Right cardiac atrium (tissue), 5 donors: ENCODE results near the gene BARHL1. TPM values are rescaled to one million over a fixed set of nuclear protein-coding genes. Genes with fewer than 3 reads are reported as not detected.

ENCODE experiments used
- ATAC-seq, 2 donors: fragments of 200-7000 bp; cut with Tn5 transposase; one replicate each; pipeline versions ENCODE4 v1.8.0 to v1.9.1; 2020; ENCODE audit warnings: moderate library complexity in 2 of 2, mild to moderate bottlenecking in 1 of 2
- DNase-seq, 3 donors: peaks; one replicate each; pipeline ENCODE4 v3.0.0-alpha.2; 2020
- H3K27ac ChIP-seq: one replicate; pipeline ENCODE4 v1.5.1; 2013; ENCODE audit warnings: mild to moderate bottlenecking, low read length, control low read depth, moderate library complexity
- H3K27me3 ChIP-seq: one replicate; pipeline ENCODE4 v1.6.1; 2013; ENCODE audit not compliant: control insufficient read depth, insufficient read depth
- H3K4me1 ChIP-seq: one replicate; pipeline ENCODE4 v1.6.1; 2013; ENCODE audit warnings: low read length; ENCODE audit not compliant: control insufficient read depth, insufficient read depth
- H3K4me3 ChIP-seq: one replicate; pipeline ENCODE4 v1.5.1; 2013; ENCODE audit warnings: low read length, control low read depth
- H3K9me3 ChIP-seq: one replicate; pipeline ENCODE4 v1.6.1; 2013; ENCODE audit warnings: low read length; ENCODE audit not compliant: control insufficient read depth
- WGBS: extraction: QIAGEN DNeasy Blood & Tissue Kit; methylation state at CpG from one replicate; pipeline ENCODE4 v1.1.7; 2013; 5-methylcytosine and 5-hydroxymethylcytosine counted together
- intact Hi-C, 4 donors: fragments of 100-400 bp; cut with DNase I; formaldehyde crosslinking; loops; one replicate each; pipeline versions ENCODE4 v1.11.0 to v1.14.0; 2022 to 2023
- polyA plus RNA-seq: library from polyadenylated mRNA; stranded (reverse); fragments of 200-250 nt; gene quantifications from one replicate; pipeline ENCODE4 v1.2.3, GENCODE V29; 2013
- total RNA-seq, 4 donors: library from RNA; stranded (reverse); fragmentation: NEBNext Ultra II Directional; extraction: Animal tissue kit (Norgen Biotek cat#: 25700); gene quantifications; one replicate each; pipeline ENCODE4 v1.2.1, GENCODE V29; 2021
- donor health status: healthy with polysubstance abuse.
- donor health status: DM: no; HTN: yes; CAD: no.
- donor health status: DM: no; HTN: no; CAD: no.
- donor health status: DM: no; HTN: yes; CAD: no; lungs with severe emphysema.
- donor health status: DM: yes; HTN: yes; CAD: no.

Gene BARHL1
- total and polyA plus RNA-seq, 5 donors, result not detected

DNA sequence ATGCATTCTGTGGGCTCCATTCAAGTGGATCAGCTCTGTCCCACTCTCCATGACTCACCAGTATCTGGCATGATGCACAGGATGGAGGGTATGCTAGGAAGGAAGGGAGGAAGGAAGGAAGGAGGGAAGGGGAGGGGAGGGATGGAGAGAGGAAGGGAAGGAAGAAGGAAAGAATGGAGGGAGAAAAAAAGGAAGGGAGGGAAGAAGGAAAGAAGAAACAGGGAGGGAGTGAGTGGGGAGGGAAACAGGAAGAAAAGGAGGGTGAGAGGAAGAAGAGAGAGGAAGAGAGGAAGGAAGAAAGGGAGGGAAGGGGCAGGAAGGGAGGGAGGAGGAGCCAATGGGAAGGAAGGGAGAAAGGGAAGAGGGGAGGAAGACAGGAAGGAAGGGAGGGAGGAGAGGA, 5.3 kb upstream of the BARHL1 start:
- ATAC-seq, result no peak

DNA sequence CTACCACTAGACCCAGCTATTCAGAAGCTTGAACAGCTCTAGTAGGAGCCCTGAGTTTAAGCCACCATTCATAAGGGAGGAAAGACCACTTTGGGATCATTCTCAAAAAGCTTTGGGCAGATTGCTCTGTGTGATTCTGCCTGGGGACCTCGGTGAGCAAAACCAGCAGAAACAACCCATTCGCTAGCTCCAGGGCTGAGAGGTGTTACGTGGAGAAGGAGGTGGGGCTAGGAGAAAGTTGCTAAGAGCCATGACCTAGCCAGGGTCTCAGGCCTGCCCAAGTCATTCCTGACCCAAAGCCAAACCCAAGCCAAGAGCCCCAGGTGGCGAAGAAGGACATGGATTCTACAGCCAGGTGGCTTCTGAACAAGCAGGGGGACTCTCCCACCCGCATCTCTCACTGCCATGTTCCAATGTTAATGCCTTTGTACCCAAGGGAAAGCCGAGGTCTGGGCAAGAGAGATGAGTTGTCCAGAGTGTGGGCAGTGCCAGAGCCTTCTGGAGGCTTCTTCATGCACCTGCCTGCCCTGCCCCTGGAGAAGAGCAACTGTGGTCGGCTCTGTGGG, 4.0 kb upstream of the BARHL1 start:
- Histone ChIP-seq H3K4me3 (no peak overlapping the region), H3K9me3 (no peaks in the 10 kb centered on the region), H3K27ac (no peak overlapping the region), H3K27me3 (no peaks in the 10 kb centered on the region), H3K4me1 (no peaks in the 10 kb centered on the region)
- WGBS, result 32% methylated on average over 7 of the region's 7 CpGs
- DNase-seq (no peak), ATAC-seq (no peak)
- intact Hi-C loops, result loop anchor here (5.0 to 10.0 kb wide), 3 partner anchors 71 to 166 kb away; partner anchors contain the start of gene CFAP77 (in 2 of the 4)

More for the DNA sequence above, 5.3 kb upstream of the BARHL1 start:
- Histone ChIP-seq H3K4me3 (no peak overlapping the region), H3K27me3 (no peaks in the 10 kb centered on the region), H3K27ac (no peak overlapping the region), H3K9me3 (no peaks in the 10 kb centered on the region), H3K4me1 (no peaks in the 10 kb centered on the region)
- intact Hi-C loops, result loop anchor here (5.0 to 10.0 kb wide), 3 partner anchors 70 to 165 kb away; partner anchors contain the start of gene CFAP77 (in 2 of the 4)
- no peak for DNase-seq

DNA sequence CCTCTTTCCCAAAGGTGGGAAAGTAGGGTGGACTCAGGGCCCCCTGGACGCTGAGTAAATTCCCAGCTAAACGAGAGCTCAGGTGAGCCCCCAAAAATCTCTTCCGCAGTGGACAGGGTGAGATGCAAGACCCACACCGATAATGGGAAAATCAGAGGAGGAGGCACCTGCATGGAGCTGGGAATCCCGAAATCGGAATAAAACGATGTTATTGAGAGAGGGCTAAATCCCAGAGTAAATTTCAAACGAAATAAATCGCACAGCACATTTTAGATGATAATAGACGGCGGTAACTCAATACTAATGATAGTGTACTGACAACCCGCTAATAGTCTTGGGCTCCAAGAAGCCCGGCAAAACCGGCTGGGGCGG, 3.0 kb upstream of the BARHL1 start:
- Histone ChIP-seq H3K27me3 (no peaks in the 10 kb centered on the region), H3K27ac (no peak overlapping the region), H3K9me3 (no peaks in the 10 kb centered on the region), H3K4me3 (no peak overlapping the region), H3K4me1 (no peaks in the 10 kb centered on the region)
- WGBS, result 8% methylated on average over 15 of the region's 15 CpGs
- no peak for ATAC-seq
- no peak for DNase-seq
- intact Hi-C loops, result loop anchor here (5.0 to 10.0 kb wide), 3 partner anchors 72 to 167 kb away; partner anchors contain the start of gene CFAP77 (in 2 of the 4)

DNA sequence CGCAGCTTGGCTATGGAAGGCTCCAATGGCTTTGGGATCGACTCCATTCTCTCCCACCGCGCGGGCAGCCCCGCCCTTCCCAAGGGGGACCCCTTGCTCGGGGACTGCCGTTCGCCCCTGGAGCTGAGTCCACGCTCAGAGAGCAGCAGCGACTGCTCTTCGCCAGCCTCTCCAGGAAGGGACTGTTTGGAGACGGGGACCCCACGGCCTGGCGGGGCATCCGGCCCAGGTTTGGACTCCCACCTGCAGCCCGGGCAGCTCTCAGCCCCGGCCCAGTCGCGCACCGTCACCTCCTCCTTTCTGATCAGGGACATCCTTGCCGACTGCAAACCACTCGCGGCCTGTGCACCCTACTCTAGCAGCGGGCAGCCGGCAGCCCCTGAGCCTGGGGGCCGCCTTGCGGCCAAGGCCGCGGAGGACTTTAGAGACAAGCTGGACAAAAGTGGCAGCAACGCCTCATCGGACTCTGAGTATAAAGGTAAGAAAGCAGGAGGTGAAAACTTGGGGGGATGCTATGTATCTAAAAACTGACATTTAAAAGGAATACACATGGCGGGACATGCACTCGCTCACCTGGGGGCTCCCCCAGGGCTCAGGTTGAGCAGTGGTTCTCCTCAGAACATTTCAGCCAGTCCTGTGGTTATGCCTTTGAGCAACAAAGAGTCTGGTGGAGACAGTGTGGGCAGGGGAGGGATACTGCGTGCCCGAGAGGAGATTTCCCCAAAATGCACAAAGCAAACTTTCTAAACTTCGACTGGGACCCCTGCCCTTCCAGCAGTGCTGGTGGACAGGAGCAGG, 579 bp downstream of the BARHL1 start:
- Histone ChIP-seq H3K9me3 (no peaks in the 10 kb centered on the region), H3K4me3 (no peak overlapping the region), H3K4me1 (no peaks in the 10 kb centered on the region), H3K27me3 (no peaks in the 10 kb centered on the region), H3K27ac (no peak overlapping the region)
- intact Hi-C loops, result no loop called here
- ATAC-seq (peak in 1 of 2 donors; percentile 7), DNase-seq (no peak)
- 7% methylated on average over 37 of the region's 37 CpGs for WGBS

DNA sequence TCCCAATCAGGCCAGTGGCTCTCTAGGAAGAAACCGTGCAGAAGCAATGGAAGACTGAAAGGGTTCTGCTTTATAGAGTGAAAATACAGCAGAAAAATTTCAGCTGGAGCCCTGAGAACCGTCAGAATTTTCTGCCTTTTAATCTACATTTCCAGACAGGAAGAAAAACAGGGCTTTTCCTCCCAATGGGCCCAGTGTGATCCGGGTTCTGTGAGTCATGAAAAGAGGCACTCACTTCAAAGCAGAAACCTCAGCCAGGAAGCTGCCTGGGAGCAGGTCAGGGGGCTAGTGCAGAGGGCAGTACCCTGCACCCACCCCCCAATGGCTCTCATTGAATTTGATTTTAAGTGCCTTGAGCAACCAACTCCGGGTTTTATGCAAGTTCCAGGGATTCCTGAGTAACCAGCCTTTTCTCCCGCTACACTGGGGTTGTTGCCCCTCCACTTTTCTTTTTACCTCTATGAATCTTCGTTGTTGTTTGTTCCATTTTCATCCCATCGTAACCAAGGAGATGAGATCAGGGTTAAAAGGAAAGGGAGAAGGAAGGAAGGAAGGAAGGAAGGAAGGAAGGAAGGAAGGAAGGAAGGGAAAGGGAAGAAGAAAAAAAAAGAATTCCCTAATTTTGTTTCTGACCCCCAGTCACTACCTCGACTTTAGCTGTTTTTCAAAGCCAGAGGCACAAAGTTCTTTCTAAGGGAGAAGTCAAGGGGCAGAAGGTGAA, 1.3 kb downstream of the BARHL1 start:
- ATAC-seq (no peak), DNase-seq (no peak)
- no peak overlapping the region for H3K27ac ChIP-seq
- H3K4me3 ChIP-seq, result no peak overlapping the region
- H3K27me3 ChIP-seq, result no peaks in the 10 kb centered on the region
- intact Hi-C loops, result no loop called here
- no peaks in the 10 kb centered on the region for H3K4me1 ChIP-seq
- no peaks in the 10 kb centered on the region for H3K9me3 ChIP-seq
- WGBS, result 3% methylated on average over 8 of the region's 8 CpGs

DNA sequence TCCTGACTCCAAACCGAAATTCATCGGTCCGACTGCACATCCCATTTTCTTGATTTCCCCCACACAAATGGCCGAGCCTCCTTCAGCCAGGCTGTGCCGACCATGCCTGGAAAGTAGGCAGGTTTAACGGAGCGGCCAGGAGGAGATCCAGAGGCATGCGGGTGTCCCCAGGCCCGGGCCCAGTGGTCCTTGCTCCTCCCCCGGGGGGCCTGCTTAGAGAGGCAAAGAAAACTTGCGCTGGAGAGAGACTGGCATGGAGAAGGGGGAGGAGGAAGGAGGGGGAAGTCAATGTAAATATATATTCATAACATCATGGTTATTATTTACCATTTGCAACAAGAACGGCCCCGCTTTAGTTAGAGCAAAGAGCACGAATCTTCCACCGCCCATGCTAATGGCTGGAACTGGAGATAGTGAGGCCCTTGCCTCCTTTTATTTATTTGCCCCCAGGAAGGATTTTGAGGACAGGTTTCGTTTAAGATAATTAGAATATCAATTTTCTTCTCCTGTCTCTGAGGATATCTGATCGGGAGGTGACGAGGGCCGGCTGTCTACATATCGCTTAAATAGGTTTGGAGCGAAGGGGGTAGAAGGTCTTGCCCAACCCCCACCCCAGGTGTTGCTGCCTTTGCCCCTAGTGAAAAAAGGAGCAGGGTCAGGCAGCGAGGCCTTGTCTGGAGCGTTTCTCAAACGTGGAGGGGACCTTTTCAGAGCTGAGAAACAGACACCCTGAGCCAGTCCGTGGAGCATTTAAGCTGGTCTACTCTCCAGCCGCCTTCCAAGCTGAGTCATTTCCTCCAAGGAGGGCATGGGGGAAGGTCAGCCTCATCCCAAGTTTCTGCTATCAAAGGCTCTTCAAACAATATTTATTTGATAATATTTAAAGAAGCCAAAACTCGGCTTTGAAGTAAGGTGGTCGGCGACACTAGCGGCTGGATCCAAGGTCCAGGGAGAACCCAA, 2.5 kb downstream of the BARHL1 start:
- no peaks in the 10 kb centered on the region for H3K27me3 ChIP-seq
- ATAC-seq (no peak), DNase-seq (no peak)
- no peak overlapping the region for H3K27ac ChIP-seq
- H3K4me1 ChIP-seq, result no peaks in the 10 kb centered on the region
- 9% methylated on average over 30 of the region's 30 CpGs for WGBS
- no peaks in the 10 kb centered on the region for H3K9me3 ChIP-seq
- intact Hi-C loops, result no loop called here
- H3K4me3 ChIP-seq, result no peak overlapping the region

DNA sequence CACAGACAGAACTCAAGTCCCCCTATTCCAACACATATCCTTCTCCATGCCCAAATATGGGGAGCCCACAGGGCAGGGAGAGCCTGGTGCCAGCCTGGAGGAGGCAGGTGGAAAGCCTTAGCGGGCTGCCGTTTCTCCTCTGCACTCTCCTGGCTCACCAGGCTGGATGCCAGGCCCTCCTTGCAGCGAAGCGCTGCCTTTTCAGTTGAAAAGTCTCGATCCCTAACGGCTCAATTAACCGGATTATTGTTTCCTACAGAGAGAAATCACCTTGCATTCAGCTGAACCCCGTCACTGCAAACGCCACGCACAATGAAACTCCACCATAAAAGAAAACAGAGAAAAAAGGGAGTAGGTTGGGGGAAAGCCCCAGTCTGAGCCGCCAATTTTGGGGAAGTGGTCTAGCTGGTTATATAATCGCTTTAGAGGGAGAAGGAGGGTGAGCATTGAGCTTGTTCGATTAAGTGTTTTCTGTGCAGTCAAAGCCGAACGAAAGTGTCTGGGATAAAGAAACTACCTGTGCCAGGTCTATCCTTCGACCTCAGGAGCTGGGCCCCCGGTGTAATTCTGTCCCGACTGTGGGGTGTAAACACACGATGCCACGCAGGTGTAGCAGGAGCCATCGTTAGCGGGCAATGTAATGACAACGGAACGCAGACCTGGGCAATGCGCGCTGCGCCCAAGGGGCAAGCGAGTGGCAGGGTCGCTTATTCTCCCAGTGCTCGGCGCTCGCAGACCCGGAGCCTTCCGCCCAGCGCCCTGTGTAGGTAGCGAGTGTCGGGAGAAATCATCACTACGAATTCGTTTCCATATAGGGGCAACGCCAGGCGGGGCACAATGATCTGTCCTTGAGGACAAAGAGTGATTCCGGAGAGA, 3.8 kb downstream of the BARHL1 start:
- DNase-seq (no peak), ATAC-seq (no peak)
- WGBS, result 6% methylated on average over 42 of the region's 42 CpGs
- Histone ChIP-seq H3K9me3 (no peaks in the 10 kb centered on the region), H3K27me3 (no peaks in the 10 kb centered on the region), H3K4me1 (no peaks in the 10 kb centered on the region), H3K4me3 (no peak overlapping the region), H3K27ac (no peak overlapping the region)
- intact Hi-C loops, result no loop called here

DNA sequence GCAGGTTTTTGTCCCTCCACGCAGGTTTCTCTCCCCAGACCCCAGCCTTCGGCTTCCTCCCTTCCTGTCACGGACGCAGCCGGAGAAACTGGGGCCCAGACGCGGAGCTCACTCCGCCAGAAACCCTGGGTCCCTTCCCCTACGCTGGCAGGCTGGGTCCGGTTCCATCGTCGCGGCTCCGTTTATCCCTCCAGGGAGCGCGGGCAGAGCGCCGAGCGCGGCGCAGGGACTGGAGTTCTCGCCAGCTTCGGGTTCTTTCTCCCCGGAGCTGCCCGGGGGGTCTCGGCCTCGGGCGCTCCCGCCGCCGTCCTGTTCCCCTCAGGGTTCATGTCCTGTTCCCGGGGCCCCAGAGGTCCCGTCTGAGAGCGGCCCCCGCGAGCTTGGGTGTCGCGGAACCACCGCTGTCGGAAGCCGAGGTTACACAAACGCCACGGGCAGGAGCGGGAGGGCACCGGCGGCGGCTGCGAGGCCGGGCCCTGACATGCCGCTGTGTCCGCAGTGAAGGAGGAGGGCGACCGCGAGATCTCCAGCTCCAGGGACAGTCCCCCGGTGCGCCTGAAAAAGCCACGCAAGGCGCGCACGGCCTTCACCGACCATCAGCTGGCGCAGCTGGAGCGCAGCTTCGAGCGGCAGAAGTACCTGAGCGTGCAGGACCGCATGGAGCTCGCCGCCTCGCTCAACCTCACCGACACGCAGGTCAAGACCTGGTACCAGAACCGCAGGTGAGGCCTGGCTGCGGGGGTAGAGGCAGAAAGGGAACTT, 4.6 kb downstream of the BARHL1 start:
- intact Hi-C loops, result no loop called here
- Histone ChIP-seq H3K9me3 (no peaks in the 10 kb centered on the region), H3K27me3 (no peaks in the 10 kb centered on the region), H3K4me1 (no peaks in the 10 kb centered on the region), H3K4me3 (no peak overlapping the region), H3K27ac (no peak overlapping the region)
- ATAC-seq, result no peak
- WGBS, result 4% methylated on average over 74 of the region's 74 CpGs
- no peak for DNase-seq

DNA sequence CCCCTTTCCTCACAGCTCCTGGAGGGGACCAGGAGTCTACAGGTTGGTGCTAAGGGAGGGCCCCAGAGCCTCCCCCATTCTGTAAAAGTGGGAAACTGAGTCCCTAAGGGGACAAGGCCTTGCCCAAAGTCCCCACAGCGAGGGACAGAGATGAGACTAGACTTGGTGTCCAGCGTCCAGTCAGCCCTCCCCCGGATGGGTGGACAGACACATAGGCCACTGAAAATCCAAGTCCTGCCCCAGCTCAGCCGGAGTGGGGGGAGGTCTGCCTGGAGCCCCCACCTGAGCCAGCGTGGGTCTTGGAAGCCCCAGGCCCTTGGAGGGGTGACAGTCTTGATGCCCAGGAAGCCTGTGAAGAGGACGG, 5.2 kb downstream of the BARHL1 start:
- ATAC-seq (no peak), DNase-seq (no peak)
- Histone ChIP-seq H3K27ac (no peak overlapping the region), H3K9me3 (no peaks in the 10 kb centered on the region), H3K4me3 (no peak overlapping the region), H3K4me1 (no peaks in the 10 kb centered on the region), H3K27me3 (no peaks in the 10 kb centered on the region)
- WGBS, result 27% methylated on average over 6 of the region's 6 CpGs
- intact Hi-C loops, result no loop called here
